HG03442 (cell line): ENCODE measurements around the gene STAB1.

Source experiments
- ATAC-seq: cut with Tn5 transposase; IDR thresholded peaks from one replicate; pipeline ENCODE4 v1.9.1; 2021; ENCODE audit warnings: mild to moderate bottlenecking, moderate library complexity; ENCODE audit not compliant: unreplicated experiment

Gene STAB1

DNA sequence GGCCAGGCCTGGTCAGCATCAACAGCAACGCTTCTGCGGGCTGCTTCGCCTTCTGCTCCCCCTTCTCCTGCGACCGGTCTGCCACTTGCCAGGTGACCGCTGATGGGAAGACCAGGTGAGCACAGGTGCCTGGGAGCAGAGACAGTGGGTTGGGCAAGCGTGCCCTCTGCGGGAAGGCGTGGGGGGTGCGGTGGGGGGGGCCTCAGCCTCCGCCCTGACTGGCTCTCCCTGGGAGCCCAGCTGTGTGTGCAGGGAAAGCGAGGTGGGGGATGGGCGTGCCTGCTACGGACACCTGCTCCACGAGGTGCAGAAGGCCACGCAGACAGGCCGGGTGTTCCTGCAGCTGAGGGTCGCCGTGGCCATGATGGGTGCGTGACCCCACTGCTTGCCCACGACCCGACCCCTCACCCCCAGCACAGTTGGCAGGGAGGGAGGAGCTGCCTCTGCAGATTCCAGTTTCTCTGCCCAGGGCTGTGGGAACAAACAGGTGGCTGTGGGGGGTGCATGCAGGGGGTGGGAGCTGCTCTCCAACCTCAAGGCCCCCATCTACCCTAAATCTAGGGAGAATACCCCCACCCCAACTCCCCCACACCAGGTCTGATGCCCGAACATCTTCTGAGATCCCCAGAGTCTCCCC, 8.8 kb downstream of the STAB1 start:
- ATAC-seq, result no peak

DNA sequence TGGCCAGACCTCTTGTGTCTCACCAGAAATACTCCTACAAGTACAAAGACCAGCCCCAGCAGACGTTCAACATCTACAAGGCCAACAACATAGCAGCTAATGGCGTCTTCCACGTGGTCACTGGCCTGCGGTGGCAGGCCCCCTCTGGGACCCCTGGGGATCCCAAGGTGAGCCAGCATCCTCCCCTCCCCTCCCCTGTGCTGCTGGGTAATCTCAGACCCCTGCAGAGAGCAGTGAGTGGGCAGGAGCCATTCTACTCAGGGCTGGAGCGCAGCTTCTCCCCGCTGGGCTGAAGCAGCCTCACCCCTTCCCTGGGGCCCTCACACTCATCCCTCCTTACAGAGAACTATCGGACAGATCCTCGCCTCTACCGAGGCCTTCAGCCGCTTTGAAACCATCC, 9.8 kb downstream of the STAB1 start:
- no peak for ATAC-seq

DNA sequence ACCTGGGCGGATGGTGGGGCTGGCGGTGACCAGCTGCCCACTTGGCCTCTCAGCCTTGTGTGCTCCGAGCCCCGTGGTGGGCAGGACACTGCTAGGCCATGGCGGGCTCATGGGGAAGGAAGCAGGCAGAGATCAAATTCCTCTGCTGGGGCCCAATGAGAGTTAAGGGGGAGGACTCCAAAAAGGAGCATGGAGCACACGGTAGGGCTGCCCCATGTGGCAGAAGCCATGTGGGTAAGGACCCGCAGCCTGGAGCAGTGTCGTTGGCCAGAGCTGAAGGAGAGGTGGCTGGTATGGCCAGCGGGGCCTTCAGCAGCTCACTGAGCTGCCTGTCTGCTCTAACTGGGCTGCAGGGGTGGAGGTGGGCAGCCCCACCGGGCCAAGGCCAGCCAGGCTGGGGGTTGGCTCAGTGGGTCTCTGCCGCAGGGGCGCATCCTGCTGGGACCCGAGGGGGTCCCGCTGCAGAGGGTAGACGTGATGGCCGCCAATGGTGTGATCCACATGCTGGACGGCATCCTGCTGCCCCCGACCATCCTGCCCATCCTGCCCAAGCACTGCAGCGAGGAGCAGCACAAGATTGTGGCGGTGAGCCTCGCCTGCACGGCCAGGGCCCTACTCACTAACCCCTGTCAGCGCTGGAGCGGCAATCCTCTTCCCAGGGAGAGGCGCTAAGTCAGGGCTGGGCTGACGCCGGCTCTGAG, 11.3 kb downstream of the STAB1 start:
- no peak for ATAC-seq

DNA sequence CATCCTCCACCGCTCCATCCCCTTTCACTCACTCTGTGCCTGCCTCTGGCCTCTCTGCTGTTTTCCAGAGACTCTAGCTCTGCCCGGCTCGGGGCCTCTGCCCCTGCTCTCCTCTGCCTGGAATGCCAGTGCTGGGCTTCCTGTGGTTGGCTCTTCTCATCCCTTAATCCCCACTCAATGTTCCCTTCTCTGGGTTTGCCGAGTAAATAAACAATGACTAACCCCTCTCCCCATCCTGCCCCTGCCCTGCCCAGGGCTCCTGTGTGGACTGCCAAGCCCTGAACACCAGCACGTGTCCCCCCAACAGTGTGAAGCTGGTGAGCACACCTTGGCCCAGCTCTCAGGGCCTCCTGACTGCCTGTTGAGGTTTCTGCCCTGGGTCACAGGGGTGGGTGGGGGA, 12.2 kb downstream of the STAB1 start:
- no peak for ATAC-seq

DNA sequence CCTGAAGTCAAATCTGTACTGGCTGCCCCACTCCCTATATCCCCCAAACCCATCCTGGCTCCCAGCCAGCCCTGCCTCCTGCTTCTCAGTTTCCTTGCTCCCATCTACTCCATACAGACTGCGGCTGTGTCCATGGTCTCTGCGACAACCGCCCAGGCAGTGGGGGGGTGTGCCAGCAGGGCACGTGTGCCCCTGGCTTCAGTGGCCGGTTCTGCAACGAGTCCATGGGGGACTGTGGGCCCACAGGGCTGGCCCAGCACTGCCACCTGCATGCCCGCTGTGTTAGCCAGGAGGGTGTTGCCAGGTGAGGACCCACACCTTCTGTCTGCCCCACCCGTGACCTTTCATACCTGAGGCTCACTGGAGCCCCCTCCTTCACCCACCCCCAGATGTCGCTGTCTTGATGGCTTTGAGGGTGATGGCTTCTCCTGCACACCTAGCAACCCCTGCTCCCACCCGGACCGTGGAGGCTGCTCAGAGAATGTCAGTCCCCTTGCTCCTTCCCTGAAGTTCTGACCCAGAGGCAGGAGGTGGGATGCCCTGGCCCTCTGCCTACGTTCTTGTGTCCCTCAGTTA, 14.7 kb downstream of the STAB1 start:
- ATAC-seq, result no peak

DNA sequence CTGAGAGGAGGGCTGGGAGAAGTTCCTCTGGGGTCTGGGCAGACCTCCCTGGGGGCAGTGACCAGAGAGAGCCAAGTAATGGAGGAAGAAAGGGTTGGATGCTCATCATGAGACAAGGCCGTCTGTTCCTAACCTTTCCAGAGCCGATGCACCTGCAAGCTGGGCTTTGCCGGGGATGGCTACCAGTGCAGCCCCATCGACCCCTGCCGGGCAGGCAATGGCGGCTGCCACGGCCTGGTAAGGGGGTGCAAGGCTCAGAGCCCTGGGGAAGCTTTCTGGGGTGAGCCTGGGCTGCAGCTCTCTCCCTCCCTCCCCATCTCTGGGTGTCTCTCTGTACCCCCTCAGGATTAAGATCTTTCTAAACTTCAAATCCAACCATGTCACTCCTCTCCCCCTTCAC, 16.4 kb downstream of the STAB1 start:
- no peak for ATAC-seq

DNA sequence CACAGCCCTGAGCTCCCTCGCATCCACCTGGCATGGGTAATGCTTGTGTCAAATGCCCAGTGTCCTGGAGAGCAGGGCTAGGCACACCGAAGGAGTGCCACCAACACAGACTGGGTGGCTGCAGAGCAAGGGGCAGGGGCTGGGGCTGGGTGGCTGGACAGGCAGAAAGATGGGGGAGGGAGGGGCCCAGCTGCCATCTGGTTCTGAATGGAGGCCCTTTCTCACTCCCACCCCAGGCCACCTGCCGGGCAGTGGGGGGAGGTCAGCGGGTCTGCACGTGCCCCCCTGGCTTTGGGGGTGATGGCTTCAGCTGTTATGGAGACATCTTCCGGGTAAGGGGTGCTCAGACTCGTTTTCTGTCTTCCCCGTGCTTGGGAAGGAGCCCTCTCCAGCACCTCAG, 17.0 kb downstream of the STAB1 start:
- no peak for ATAC-seq

DNA sequence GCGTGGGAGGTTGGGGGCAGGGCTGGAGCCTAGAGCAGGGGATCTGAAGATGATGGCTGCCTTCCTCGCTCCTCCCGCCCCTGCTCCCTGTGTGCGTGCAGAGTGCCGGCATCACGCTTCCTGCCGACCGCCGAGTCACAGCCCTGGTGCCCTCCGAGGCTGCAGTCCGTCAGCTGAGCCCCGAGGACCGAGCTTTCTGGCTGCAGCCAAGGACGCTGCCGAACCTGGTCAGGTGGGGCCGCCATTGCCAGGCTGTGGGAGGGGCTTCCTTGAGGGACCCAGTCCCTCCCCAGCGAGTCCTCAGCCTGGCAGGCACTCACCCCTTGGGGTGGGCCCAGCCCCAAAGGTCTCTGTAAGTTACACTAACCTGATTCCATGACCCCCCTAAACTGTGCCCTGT, 17.6 kb downstream of the STAB1 start:
- ATAC-seq, result no peak

DNA sequence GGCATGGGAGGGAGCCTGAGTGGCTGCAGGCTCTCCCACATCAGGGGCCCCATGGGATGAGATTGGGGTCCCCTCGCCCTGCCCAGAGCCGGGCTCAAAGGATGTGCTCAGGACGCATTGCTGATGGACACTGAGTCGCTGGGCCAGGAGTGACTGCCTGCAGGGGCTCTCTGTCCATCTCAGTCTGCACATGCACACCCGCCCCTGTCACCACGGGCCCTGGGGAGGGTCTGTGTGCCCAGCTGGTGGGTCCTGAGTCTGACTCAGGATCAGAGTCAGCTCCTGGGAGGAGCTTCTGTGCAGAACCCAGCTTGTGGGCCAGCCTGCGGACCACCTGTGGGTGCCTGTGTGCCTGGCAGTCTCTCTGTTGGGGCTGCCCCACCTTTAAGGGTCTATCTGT, 18.1 kb downstream of the STAB1 start:
- no peak for ATAC-seq

DNA sequence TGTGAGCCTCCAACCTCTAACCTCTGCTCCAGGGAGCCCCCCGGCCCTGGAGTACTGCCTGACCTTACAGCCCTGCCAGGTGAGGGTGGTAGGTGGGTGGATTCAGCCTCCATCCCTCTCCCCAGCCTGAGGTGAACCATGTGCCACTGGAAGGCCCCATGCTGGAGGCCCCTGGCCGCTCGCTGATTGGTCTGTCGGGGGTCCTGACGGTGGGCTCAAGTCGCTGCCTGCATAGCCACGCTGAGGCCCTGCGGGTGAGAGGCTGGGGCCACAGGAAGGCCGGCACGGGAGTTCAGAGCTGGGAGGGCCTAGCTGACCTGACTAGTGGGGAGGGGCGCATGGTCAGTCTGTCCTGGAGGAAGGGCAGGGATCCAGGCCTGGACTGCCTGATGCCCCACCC, 19.4 kb downstream of the STAB1 start:
- no peak for ATAC-seq

DNA sequence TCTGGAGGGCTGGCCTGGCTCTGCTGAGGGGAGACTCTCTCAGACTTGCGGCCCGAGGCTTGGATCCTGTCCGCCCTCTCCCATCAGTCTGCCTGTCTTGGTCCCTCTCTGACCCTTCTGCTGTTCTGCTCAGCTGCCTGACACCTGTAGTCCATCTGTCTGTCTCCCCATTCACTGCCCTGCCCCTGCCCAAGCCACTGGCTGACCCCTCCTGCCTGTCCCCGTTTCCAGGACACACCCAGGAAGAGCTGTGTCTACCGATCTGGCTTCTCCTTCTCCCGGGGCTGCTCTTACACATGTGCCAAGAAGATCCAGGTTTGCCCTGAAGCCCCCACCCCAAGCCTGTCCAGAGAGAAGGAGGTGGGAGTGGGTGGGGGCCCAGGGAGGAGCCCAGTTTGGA, 20.1 kb downstream of the STAB1 start:
- ATAC-seq, result no peak

DNA sequence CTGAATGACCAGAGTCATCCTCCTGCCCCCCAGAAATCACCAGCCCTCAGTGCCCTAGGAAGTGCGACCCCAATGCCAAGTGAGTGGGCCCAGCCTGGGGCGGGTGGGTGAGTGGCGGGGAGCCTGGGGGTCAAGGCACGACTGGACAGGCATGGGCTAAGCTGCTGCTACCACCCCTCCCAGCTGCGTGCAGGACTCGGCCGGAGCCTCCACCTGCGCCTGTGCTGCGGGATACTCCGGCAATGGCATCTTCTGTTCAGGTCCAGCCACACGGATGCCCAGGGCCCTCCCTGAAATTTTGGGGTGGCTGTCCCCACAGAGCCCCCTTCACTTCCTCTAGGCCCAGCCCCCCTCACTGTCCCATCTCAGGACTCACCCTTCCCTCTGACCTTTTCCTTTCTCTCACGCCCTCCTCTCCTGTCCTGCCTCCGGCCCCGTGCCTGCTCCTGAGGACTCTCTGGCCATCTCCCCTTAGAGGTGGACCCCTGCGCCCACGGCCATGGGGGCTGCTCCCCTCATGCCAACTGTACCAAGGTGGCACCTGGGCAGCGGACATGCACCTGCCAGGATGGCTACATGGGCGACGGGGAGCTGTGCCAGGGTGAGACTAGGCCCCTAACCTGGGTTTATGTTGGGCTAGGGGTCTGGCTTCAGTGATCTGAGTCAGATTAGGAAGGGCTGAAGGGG, 21.5 kb downstream of the STAB1 start:
- ATAC-seq, result no peak

DNA sequence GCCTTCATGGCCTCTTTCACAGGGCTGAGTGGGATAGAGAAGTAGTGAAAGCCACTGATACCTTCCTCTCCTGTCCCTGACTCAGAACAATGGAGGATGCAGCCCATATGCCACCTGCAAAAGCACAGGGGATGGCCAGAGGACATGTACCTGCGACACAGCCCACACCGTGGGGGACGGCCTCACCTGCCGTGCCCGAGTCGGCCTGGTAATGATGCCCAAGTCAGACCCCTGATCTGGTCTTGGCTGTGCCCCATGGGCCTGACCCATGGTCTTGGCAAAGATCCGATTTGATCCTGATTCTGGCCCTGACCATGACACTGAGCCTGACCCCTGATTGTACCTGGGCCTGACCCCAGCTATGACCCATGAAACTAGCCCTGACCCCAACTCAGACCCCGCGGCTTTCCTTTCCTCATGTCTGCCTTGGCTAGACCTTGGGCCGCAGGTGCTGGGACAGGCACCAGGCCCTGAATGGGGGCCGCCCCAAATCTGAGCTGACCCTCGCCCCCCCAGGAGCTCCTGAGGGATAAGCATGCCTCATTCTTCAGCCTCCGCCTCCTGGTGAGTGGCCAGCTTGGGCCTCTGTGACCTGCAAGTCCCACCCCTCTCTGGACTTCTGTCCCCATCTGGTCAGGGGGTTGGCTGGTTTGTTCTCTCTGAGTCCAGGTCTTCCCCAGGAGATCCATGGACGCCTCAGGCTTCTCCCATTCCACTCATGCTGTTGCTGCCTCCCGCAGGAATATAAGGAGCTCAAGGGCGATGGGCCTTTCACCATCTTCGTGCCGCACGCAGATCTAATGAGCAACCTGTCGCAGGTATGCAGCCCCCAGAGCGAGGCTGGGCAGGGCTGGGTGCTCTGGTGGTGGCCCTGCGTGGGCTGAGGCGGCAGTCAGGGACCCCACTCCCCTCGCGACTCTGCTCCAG, 22.9 kb downstream of the STAB1 start:
- no peak for ATAC-seq

DNA sequence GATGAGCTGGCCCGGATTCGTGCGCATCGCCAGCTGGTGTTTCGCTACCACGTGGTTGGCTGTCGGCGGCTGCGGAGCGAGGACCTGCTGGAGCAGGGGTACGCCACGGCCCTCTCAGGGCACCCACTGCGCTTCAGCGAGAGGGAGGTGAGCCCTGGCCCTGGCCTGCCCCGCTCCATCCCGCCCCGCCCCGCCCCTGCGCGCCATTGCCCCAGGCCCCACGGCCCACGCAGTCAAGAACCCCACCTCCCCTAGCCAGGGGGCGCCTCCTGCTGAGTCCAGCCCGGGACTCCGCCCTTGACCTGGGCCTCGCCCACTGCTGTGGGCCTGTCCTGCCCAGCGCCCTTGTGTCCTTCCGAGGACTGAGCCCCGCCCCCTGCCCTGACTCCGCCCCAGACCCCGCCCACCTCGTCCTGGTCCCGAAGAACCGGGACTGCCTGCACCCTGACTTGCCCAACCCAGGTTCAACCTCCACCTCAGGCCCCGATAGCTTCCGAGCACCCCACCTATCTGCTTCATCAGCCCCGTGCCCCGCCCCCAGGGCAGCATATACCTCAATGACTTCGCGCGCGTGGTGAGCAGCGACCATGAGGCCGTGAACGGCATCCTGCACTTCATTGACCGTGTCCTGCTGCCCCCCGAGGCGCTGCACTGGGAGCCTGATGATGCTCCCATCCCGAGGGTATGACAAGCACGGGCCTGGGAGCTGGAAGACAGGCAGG, 23.7 kb downstream of the STAB1 start:
- no peak for ATAC-seq

DNA sequence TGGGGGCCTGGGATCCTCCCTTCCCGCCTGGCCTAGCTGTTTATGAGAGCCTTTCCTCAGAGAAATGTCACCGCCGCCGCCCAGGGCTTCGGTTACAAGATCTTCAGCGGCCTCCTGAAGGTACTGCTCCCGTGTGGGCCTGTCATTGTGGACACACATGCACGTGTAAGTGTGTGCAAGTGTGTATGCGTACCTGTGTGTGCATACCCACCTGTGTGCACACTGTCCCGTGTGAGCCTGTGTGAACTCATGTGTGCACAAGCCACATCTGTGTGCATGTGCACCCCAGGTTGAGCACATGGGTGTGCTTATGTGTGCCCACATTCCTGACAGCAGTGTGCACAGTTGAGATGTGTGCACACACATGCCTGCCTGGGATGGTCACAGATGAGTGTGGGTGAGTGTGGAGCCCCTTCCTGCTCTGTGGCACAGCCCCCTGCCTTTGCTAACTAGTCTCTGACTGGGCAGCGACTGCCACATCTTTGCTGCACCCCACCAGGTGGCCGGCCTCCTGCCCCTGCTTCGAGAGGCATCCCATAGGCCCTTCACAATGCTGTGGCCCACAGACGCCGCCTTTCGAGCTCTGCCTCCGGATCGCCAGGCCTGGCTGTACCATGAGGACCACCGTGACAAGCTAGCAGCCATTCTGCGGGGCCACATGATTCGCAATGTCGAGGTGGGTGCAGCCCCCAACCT, 24.5 kb downstream of the STAB1 start:
- ATAC-seq, result no peak

DNA sequence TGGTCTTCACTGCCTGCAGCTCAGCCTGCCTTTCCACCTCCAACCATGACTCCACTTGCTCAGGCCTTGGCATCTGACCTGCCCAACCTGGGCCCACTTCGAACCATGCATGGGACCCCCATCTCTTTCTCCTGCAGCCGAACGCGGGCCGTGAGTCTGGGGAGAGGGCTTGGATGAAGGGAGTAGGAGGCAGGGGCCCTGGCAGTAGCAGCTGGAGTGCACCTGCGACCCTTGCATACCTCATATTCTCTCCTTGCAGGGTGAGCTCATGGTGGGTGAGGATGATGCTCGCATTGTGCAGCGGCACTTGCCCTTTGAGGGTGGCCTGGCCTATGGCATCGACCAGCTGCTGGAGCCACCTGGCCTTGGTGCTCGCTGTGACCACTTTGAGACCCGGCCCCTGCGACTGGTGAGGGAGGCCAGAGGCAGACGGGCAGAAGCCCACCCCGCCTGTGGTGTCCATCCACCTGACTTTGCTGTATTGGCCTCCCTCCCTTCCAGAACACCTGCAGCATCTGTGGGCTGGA, 25.1 kb downstream of the STAB1 start:
- ATAC-seq, result no peak

DNA sequence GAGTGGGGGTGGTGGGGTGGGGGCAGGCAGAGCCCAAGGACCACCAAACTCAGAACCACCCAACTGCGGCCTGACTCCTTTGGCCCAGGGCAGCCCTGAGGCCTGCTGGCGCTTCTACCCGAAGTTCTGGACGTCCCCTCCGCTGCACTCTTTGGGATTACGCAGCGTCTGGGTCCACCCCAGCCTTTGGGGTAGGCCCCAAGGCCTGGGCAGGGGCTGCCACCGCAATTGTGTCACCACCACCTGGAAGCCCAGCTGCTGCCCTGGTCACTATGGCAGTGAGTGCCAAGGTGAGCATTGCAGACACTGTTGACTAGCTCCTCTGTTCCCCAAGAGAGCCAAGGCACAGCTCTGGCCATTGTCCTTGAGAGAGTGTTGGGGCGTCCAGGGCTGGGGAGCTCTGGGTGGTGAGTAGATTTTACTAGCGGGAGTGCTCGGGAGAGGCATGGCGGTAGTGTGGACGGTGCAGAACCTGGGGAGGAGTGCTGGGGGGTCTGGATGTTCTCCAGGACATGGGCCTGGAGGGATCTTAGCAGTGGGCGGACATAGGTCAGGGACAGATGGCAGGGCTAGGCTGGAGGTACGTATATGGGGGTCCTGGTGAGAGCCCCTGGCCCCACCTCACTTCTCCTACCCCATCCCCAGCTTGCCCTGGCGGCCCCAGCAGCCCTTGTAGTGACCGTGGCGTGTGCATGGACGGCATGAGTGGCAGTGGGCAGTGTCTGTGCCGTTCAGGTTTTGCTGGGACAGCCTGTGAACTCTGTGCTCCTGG, 25.8 kb downstream of the STAB1 start:
- no peak for ATAC-seq

DNA sequence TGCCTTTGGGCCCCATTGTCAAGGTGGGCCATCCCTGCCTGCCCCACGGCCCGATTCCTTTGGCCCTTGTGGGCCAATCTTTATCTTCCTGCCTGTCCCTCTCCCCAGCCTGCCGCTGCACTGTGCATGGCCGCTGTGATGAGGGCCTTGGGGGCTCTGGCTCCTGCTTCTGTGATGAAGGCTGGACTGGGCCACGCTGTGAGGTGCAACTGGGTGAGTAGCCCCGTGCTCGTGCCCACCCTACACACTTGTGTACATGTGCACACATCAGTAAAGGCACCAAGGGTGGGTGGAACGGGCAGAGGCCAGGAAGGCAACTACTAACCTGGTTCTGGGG, 26.3 kb downstream of the STAB1 start:
- ATAC-seq, result no peak
